NCI-H187 (cell line): ENCODE measurements around the gene PRC1.

ENCODE experiments used
- DNase-seq, 2 experiments: peaks; one replicate each; lab custom pipeline; 2025; lab: John Stamatoyannopoulos, UW

The PRC1 gene

DNA sequence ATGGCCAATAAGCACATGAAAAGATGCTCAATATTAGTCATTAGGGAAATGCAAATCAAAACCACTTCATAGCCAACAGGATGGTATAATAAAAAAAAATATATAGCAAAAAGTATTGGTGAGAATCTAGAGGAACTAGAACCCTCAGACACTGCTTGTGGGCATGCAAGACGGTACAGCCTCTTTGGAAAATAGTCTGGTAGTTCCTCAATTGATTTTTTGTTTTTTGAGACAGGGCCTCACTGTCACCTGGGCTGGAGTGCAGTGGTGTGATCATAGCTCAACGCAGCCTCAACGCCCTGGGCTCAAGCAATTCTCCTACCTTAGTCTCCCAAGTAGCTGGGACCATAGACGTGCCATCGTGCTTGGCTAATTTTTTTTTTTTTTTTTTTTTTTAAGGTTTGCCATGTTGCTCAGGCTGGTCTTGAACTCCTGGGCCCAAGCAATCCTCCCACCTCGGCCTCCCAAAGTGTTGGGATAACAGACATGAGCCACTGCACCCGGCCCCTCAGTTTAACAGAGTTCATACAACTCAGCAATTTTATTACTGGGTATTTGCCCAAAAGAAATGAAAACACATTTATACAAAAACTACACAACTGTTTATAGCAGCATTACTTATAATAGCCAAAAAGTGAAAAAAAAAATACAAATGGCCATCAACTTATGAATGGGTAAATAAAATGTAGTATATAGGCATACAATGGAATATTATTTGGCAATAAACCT is 5.1 kb downstream of the PRC1 start:
- DNase-seq, result no peak

DNA sequence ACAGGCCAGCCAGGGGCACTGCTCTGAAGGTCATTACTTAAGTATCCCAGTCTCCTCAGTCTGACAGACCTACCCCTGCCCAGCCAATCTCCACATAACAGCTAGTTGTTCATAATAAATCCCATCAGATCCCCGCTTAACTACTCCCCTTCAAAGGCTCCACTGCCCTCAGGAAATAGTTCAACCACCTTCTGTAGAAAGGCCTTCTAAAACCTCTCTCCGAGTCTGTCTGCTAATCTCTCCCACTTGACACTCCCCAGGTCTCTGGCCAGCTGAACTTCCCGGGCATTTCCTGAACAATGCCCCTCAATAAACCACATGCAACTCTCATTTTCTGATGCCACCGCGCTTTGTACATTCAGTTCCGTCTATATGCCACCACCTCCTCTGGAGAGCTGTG is 6.0 kb downstream of the PRC1 start:
- DNase-seq, result no peak

DNA sequence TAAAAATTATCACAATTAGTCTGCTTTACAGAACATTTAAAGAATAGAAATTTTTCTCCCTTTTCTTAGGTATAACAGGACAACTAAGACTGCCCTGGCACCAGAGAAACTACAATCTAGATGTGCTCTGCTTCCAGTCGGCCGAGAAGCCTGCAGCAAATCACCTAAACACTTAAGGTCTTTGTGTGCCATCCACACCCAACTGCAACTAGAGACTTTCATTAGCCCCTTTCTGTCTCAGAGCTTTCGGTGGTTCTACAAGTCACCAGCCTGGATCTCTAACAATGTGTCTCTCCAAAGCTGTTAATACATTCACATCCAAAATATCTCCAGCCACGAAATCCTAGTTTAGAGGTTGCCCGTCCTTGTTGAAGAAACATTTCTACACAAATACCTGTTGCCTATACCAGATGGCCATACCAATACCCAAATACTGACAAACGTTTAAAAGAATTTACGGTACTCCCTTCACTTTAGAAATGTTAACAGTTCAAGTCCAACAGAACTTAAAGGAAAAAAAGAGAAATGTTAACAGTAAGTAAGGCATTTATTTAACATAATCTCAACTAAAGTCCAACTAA is 6.7 kb downstream of the PRC1 start:
- peak in 1 of 2 experiments; percentile 6 for DNase-seq

DNA sequence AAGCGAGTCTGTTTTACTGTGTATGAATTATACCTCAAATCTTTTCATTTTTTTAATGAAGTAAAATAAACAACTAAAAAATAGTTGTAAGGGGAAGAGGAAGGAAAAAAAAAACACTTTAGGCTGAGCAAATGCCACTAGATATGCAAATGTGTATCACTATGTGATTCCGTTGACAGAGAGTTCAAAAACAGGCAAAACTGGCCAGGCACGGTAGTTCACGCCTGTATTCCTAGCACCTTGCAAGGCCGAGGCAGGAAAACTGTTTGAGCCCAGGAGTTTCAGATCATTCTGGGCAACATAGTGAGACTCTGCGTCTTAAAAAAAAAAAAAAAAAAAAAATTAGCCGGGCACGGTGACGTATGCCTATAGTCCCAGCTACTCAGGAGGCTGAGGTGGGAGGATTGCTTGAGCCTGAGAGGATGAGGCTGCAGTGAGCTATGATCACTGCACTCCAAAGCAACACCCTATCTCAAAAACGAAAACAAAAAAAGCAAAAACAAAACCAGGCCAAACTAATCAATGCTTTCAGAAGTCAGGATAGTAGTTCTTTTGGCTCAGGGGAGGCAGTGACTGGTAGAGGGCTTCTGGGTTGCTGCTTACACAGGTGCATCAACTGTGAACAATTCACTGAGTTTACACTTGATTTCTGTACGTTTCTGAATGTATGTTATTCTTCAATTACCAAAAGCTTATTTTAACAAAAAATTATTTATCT is 7.4 kb downstream of the PRC1 start:
- no peak for DNase-seq

DNA sequence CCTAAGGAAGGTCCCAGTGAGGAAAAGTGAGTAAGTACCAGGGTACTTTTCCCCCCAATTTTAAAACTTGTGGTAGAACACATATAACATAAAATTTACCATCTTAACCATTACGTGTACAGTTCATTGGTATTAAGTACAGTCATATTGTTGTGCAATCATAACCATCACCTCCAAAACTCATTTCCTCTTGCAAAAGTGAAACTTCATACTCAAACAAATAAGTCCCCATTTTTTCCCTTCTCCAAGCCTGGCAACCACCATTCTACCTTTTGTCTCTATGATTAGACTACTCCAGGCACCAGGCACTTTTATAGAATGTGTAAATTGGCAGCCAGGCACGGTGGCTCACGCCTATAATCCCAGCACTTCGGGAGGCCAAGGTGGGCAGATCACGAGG is 12.2 kb downstream of the PRC1 start:
- DNase-seq, result no peak

DNA sequence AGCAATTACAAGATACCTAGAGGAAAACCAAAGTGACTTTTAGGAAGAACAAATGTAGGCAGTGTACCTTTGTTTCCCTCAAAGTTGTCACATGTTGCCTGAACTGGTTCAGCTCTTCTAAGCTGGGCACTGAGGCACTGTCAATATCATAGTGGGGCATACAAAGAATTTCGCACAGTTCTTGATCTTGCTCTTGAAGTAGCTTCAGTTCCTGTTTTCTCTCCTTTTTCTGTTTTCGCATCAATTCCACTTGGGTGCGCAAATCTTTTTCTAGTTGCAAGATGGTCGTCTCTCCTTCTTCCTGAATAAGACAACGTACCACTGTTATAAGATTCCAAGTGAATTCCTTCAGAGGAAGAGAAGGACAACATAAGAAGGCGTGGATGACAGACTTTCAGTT is 12.7 kb downstream of the PRC1 start:
- no peak for DNase-seq

DNA sequence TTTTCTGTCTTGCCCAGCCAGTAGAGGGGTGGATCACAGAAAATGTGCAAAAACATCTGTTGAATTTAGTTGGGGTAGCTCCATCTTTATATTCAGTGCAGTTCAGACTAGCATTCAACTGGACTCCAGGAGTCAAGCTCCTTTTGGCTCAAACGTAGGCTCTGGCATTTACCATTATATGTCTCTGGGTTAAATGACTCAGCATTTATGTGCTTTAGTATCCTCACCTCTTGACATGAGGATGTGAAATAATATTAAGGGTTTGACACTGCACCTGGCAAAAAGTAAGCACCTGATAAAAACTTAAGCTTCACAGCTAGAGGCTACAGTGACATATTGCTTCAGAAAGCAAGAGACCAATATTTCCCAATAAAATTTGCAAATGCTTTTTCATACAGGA is 14.8 kb downstream of the PRC1 start:
- DNase-seq, result no peak

DNA sequence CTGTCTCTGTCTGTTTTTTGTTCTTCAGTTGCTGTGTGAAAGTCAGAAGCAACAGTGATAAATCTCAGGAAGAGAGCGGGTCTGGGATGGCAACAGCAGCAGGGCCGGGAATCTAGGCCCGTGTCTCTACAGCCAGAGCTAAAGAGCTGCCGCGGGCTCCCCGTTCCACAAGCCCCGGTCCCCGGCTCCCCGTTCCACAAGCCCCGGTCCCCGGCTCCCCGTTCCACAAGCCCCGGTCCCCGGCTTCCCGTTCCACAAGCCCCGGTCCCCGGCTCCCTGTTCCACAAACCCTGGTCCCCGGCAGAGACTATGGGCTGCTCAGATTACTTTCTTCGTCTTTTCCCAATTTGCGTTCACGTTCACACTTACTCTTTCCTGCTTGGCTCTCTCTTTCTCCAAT is 20.1 kb downstream of the PRC1 start:
- no peak for DNase-seq

DNA sequence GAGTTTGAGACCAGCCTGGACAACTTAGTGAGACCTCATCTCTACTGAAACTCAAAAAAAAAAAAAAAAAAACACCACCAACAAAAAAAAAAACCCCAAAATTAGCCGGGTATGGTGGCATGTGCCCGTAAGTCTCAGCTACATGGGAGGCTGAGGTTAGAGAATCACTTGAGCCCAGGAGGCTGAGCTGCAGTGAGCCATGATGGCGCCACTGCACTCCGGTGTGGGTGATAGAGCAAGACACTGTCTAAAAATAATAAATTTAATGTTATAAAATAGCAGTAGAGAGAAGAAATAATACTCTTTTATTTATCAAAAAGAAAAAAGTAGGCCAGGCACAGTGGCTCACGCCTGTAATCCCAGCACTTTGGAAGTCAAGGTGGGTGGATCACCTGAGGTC is 22.2 kb downstream of the PRC1 start:
- no peak for DNase-seq

DNA sequence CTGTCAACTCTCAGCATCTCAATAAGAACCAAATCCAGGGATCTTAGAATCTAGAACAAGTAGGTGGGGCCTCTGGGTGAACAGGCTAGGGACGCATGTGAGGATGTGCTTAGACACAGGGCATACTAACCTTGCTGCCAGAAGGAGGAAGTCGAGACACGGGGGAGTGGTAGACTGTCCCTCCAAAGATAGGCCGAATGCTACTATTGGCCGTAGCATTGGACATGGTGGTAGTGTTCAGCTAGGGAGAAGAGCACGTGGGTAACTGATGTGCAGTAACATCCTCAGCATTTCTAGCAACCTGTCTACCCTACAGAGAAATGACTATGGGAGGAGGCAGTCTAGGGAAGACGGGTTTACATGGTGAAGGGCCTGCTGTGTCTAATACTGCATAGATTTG is 24.1 kb downstream of the PRC1 start:
- no peak for DNase-seq

DNA sequence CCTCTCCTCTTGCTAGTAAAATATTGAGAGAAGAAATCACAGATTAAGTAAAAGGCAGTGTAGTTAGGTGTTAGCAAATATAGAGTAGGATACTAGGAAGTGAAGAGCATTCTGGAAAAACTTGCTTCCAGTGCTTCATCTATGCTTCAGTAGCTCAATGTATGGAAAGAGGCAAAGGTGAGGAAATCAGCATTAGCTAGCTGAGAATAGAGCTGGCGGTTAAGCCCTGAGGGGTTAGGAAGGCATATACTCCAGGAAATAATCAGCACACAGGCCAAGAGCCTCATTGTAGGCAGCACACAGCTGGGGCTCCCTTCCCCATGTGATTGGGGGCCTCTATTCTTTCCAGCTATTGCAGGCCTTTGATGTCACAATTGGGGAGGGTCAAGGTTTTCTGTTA is 25.9 kb downstream of the PRC1 start:
- no peak for DNase-seq

DNA sequence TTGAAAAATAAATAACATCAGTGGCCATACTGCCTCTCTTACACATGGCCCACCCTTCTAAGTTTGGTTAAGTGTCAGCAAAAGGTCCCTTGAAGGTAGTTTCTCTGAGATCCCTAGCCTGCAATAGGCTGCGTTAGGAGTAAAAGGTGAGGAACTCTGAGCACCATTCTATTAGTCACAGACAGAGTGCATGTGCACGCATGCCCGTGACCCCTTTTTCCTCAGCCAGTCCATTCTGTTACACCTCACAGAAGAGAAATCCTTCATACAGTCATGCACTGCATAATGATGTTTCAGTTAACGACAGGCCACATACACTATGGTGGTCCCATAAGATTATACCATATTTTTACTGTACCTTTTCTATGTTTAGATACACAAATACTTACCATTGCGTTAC is 27.1 kb downstream of the PRC1 start:
- no peak for DNase-seq

DNA sequence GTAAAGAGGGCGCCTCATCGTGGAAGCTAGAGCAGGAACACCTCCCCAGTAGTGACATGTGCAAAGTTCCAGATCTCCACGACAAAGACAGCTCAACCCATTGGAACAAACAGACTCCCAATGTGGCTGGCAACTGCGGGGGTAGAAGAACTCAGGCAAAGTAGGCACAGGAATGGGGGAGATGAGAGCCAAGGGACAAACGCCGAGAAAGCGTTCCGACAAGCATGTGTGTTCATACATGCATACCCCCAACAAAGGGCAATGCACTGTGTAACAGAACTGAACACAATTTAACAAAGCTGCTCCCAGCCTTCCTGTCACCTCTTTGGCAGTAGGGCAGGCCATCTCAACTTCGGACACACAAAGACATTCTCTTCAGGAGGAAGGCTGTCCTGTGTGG is 28.1 kb downstream of the PRC1 start:
- no peak for DNase-seq

DNA sequence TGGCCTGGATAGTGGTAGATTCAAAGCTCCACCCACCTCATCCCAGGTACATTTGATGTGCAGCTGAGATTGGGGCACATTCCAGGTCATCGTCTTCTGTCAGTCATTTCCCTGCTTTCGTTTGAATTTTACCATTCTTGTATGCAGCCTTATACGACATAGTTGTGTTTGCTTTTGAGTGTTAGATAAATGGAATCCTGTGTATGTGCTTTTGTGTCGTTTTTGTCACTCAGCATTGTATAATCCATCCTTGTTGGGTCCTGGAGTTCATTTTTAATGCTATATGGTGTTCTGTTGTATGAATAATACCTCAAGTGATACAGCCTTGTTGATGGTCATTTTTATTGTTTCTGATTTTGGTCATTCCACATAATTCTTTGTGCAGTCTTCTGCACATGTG is 32.3 kb downstream of the PRC1 start:
- DNase-seq, result no peak

DNA sequence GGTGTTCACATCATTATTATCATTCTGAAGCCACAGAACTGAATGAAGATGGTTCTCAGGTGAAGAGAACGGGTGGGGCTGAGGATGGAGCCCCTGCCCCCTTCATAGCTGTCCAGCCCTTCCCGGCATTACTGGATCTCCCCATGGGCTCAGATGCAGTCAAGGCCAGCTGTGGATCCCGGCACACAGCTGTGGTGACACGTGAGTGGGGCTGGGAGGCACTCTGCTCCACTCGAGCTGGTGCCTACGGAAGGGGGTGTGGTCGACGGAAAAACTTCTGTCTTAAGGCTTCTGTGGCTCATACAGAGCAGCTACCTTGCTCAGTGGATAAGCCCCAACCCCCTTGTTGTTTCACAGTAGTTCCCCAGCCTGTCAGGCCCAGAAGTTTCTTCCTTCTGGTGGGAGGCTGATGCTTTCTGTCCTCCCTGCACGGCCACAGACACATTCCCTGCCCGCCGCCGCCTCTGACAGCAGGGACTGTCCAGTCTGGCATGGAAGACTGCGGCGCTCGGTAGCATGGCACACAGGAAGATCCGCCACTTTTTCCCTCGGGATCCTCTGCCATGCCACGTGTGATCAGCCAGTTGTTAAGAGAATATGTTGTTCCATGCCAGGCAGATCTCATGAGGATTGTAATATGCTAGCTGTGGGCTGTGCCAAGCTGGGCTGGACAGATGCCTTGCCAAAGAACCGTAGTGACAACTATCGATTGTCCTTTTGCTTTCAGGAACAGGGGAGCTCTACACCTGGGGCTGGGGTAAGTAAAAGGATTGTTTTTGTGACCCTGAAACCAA is 33.8 kb downstream of the PRC1 start:
- no peak for DNase-seq

DNA sequence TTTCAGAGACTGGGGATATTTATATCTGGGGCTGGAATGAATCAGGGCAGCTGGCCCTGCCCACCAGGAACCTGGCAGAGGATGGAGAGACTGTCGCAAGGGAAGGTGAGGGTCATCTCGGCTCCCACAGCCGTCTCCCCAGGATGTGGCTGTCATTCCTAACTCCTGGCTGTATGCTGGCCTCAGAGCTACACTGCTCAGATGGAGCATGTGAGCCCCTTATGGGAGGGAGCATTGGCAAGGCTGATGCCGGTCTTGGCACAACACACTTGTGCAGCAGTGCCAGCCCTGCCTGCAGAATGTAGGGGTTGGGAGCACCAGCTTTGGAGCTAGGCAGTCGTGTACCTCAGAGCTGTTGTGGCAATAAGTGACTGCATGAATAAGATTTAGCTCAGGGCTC is 34.4 kb downstream of the PRC1 start:
- DNase-seq, result no peak

DNA sequence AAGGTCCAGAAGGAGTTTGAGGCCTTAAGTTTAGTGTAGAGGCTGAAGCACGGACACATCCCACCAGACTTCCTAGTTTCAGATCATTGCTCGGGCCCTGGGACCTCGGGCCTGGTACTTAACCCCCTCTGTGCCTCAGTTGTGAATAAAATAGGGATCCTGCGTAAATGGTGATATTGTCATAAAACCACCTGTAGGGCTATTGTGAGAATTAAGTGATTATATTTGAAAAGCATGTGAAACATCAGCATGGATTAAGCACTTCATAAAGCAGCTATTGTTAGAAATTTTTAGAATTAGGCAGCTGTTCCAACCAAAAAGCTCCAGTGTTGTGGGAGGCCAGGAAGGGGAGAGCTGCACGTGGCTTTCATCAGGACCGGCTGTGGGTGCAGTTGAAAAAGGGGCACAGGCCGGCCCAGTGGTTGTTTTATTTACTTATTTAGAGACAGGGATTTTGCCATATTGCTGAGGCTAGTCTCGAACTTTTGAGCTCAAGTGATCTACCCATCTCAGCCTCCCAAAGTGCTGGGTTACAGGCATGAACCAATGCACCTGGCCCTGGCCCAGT is 35.2 kb downstream of the PRC1 start:
- no peak for DNase-seq

DNA sequence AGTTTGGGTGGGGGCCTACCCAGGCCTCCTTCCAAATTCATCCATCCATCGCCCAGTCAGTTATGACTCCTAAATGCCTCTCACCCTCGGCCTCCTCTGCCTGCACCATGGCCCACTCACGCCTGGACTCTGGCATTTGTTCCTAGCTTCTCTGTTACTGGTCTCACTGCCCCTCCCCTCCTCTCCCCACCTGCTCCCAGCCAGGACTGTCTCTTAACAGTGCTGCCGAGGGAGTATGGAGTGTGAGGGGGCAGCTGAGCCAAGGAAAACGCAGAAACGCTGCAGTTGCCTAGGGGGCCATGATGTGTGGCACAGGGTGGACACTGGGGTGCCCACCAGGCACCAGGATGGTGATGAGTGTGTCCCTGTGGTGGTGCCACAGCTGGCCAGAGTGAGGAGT is 36.5 kb downstream of the PRC1 start:
- no peak for DNase-seq

DNA sequence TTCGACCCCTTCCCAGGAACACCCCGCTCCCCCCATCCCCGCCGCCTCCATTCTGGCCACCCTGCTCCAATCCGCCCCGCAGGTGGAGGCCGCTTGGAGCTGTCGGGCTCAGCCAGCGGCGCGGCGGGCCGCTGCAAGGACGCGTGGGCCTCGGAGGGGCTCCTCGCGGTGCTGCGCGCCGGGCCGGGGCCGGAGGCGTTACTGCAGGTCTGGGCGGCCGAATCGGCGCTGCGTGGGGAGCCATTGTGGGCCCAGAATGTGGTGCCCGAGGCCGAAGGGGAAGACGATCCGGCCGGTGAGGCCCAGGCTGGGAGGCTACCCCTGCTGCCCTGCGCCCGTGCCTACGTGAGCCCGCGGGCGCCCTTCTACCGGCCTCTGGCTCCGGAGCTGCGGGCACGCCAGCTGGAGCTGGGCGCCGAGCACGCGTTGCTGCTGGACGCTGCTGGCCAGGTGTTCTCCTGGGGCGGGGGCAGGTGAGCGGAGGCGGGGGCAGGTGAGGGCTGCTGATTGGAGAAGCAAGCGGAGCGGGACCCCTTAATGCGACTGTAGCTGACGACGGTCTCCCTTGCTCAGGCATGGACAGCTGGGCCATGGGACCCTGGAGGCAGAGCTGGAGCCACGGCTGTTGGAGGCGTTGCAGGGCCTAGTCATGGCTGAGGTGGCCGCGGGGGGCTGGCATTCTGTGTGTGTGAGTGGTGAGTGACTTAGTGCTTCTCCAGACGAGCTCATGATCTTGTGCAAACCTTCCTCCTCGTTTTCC is 37.1 kb downstream of the PRC1 start:
- peak in 1 of 2 experiments; percentile 18 for DNase-seq

DNA sequence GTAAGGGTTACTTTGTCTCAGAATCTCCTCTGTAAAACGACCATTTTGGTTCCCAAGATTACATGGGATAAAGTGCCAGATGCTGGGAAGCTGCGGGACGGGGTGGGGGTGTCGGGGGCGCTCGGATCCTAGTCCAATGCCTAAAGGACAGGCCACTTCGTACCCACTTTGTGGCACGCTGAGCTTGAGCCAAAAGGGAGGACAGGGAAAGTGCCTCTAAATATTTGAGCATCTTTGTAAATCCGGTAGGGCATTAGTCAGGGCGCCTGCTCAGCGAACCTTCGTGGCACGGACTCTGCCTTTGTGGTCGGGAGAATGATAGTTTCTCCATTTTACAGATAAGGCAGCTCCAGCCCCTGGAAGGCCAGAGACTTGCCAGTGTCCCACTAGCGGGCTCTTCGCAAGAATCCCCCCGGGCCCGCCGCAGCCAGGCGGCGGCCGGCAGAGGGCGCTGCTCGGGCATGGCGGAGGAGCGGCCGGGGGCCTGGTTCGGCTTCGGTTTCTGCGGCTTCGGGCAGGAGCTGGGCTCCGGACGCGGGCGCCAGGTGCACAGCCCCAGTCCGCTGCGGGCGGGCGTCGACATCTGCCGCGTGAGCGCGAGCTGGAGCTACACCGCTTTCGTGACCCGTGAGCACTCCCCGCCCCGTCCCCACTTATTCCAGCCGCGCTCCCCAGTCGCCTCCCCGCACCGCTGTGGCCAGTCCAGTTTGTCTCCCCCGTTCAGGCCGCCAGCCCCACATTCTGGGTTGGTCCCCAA is 37.9 kb downstream of the PRC1 start:
- peak; percentile 49 to 80 for DNase-seq
